ENCODE measurements around the gene NOG.

The NOG gene

GRCh38 chr17:56639517-56639916 lies 46.0 kb downstream of the NOG start:
- no peak for DNase-seq

- DNase-seq: no peak
Observed at GRCh38 chr17:56640116-56640515, 46.6 kb downstream of the NOG start.

- no peak for DNase-seq
Observed at GRCh38 chr17:56641373-56641772, 47.9 kb downstream of the NOG start.

- DNase-seq: no peak
Observed at GRCh38 chr17:56641894-56642293, 48.4 kb downstream of the NOG start.

DNA sequence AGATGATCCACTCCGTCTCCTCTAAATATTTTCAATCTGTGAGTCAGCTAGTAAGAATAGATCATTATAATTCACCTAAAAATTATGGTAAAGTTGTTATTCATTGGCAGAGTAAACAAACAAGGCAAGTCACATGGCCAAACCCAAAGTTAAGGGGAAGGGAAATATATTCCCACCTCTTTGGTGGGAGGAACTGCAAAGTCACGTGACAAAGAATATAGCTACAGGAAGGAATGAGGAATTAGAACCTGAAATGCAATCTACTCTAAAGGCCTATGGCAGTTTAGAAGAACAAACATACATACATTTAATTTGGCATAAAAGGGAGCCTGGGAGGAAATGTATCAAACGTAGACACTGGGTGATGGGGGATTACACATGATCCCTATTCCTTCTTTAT lies 48.9 kb downstream of the NOG start:
- DNase-seq: no peak
